VCaP (cell line): ENCODE results near the gene NPPC.

Source experiments
- H3K27ac ChIP-seq: fragments of 450-650 bp; 2 replicates; pipeline ENCODE4 v1.5.1; 2017
- CTCF ChIP-seq: fragments of 450-650 bp; conservative IDR thresholded peaks from 2 replicates; pipeline ENCODE4 v1.5.1; 2017; ENCODE audit warnings: mild to moderate bottlenecking, moderate library complexity

Gene NPPC

GRCh38 chr2:231926180-231926741 lies at the start of gene NPPC:
NPPC (minus strand) TSS chr2:231926396; CDS start chr2:231926249, 147 bp downstream.
- peak within 1 kb of the TSS; percentile 10; the same call in 1 of the 2 replicates for H3K27ac ChIP-seq
- peak; percentile 61 for TF ChIP-seq CTCF

GRCh38 chr2:231975001-231975400 lies 48.8 kb upstream of the NPPC start:
- no peak overlapping the region for H3K27ac ChIP-seq
- no peak for TF ChIP-seq CTCF

- no peak overlapping the region for H3K27ac ChIP-seq
- TF ChIP-seq CTCF = no peak
Measured at GRCh38 chr2:231970461-231970860, 44.3 kb upstream of the NPPC start.

GRCh38 chr2:231968820-231969219 lies 42.6 kb upstream of the NPPC start:
- no peak for TF ChIP-seq CTCF
- H3K27ac ChIP-seq = no peak overlapping the region

GRCh38 chr2:231966886-231967285 lies 40.7 kb upstream of the NPPC start:
- no peak overlapping the region for H3K27ac ChIP-seq
- TF ChIP-seq CTCF = no peak

GRCh38 chr2:231965102-231965501 lies 38.9 kb upstream of the NPPC start:
- TF ChIP-seq CTCF = no peak
- H3K27ac ChIP-seq = no peak overlapping the region

- no peak for TF ChIP-seq CTCF
- H3K27ac ChIP-seq = peak within 1 kb of the TSS; percentile 89
Measured at GRCh38 chr2:231961349-231962166, 35.4 kb upstream of the NPPC start, which contains the start of gene DIS3L2. DIS3L2 (plus strand) TSS chr2:231961713; CDS start chr2:232014928, 53,215 bp downstream.
